Psoas muscle (tissue), 8 donors: ENCODE data around the gene LAMB3. TPM values are rescaled to one million over a fixed set of nuclear protein-coding genes. Genes with fewer than 3 reads are reported as not detected.

Experiments used
- ATAC-seq, 4 donors: fragments of 200-7000 bp; cut with Tn5 transposase; one replicate each; pipeline ENCODE4 v1.9.1; 2020; ENCODE audit warnings: moderate library complexity in 3 of 4, mild to moderate bottlenecking in 2 of 4
- DNase-seq, 2 donors: peaks; one replicate each; pipeline ENCODE4 v3.0.0-alpha.2; 2020
- H3K27ac ChIP-seq: fragments of 200-600 bp; one replicate; pipeline ENCODE4 v1.8.0; 2022
- H3K27me3 ChIP-seq, 3 donors: fragments of 200-600 bp in 1 of 3; one replicate each; pipeline versions ENCODE4 v1.6.1 to v1.8.0; 2013 to 2022; ENCODE audit warnings: low read length in 2 of 3, mild to moderate bottlenecking in 2 of 3, moderate library complexity in 1 of 3; ENCODE audit not compliant: insufficient read depth in 3 of 3
- H3K36me3 ChIP-seq, 2 donors: fragments of 200-600 bp in 1 of 2; one replicate each; pipeline versions ENCODE4 v1.6.1 to v1.8.0; 2013 to 2022; ENCODE audit warnings: low read depth in 1 of 2, mild to moderate bottlenecking in 1 of 2, moderate library complexity in 1 of 2; ENCODE audit not compliant: insufficient read depth in 1 of 2
- H3K4me1 ChIP-seq: fragments of 200-600 bp; one replicate; pipeline ENCODE4 v1.8.0; 2022
- H3K4me3 ChIP-seq: fragments of 200-600 bp; one replicate; pipeline ENCODE4 v1.8.0; 2022; ENCODE audit warnings: mild to moderate bottlenecking
- H3K9me3 ChIP-seq: fragments of 200-600 bp; one replicate; pipeline ENCODE4 v1.8.0; 2022
- WGBS, 3 donors: extraction: QIAGEN DNeasy Blood & Tissue Kit; methylation state at CpG; one replicate each; pipeline versions ENCODE4 v1.1.6 to v1.1.7; 2013; 5-methylcytosine and 5-hydroxymethylcytosine counted together
- intact Hi-C, 2 donors: fragments of 100-400 bp; cut with DNase I; formaldehyde crosslinking; loops; one replicate each; pipeline versions ENCODE4 v1.11.0 to v1.14.2; 2022
- polyA plus RNA-seq, 3 donors: library from polyadenylated mRNA; stranded (reverse); fragments of 200-250 nt; gene quantifications; one replicate each; pipeline ENCODE4 v1.2.3, GENCODE V29; 2013
- total RNA-seq, 4 donors: library from RNA; stranded (reverse); fragmentation: NEBNext Ultra II Directional in 2 of 4; extraction: Animal tissue kit (Norgen Biotek cat#: 25700) in 2 of 4; gene quantifications; one replicate each; pipeline versions ENCODE4 v1.2.1 to v1.2.4, GENCODE V29; 2021 to 2023
- TF ChIP-seq, protein P1 (sequence below): fragments of 200-600 bp; IDR thresholded peaks from one replicate; pipeline ENCODE4 v1.8.0; 2022; ENCODE audit warnings: antibody characterized with exemption
- donor health status: healthy with polysubstance abuse.
- donor health status: DM: no; HTN: no; CAD: no; lungs with moderate emphysema.
- donor health status: Bipolar disorder and iron deficiency.
- donor health status: healthy.
- donor health status: DM: yes; HTN: yes; CAD: no.
- donor health status: DM: no; HTN: no; CAD: no.
- donor health status: DM: no; HTN: no; CAD: no.
- donor health status: DM: yes; HTN: yes; CAD: no.

LAMB3 gene
- total and polyA plus RNA-seq, 7 donors: 0.88 to 2.7 (median 2.0) TPM

DNA sequence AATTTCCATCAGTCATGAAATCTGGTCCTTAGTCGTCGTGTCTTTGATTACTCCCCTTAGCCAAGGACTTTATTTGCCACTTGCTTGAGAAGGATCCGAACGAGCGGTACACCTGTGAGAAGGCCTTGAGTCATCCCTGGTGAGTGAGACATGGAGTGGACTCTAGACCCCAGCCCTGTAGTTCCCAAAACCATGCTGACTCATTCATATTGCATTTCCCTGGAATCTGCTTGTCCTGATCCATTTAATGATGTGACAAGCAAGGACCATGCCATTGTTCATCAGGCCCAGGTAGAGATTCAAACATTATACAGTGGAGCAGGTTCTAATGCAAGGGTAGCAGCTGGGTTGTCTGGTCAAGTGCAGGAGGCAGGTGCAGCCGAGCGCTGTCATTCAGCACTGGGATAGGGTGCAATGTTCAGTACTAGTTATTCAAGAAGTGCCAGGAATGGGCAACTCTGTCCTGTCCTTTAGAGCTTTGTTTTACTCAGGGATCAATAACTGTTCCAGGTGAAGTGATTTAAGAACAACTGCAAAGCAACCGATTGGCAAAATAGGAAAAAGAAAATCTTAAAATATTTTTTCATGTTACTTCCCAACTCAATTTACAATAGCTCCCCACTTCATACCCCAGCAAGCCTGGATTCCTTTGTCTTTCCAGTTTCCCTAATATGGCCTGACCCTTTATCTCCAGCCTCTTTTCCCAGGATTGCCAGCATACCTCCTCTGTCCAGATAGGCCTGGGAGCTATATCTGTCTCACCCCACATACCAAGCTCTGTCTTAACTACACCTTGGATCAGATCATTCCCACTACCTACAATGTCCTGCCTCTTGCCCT lies 42.2 kb downstream of the LAMB3 start:
- ATAC-seq: no peak
- 82 to 95% (median 85%) methylated on average over 8 of the region's 8 CpGs for WGBS, 3 donors

GRCh38 chr1:209609041-209609790 lies 43.0 kb downstream of the LAMB3 start:
- H3K27ac ChIP-seq: no peak overlapping the region
- H3K4me3 ChIP-seq: no peak overlapping the region
- intact Hi-C loops: no loop called here
- no peaks in the 10 kb centered on the region for H3K27me3 ChIP-seq
- ATAC-seq (peak in 1 of 4 donors; percentile 25), DNase-seq (no peak)
- whole genome bisulfite sequencing, 3 donors: 56 to 77% (median 63%) methylated on average over 9 of the region's 9 CpGs
- H3K9me3 ChIP-seq: no peaks in the 10 kb centered on the region
- TF ChIP-seq, protein P1, sequence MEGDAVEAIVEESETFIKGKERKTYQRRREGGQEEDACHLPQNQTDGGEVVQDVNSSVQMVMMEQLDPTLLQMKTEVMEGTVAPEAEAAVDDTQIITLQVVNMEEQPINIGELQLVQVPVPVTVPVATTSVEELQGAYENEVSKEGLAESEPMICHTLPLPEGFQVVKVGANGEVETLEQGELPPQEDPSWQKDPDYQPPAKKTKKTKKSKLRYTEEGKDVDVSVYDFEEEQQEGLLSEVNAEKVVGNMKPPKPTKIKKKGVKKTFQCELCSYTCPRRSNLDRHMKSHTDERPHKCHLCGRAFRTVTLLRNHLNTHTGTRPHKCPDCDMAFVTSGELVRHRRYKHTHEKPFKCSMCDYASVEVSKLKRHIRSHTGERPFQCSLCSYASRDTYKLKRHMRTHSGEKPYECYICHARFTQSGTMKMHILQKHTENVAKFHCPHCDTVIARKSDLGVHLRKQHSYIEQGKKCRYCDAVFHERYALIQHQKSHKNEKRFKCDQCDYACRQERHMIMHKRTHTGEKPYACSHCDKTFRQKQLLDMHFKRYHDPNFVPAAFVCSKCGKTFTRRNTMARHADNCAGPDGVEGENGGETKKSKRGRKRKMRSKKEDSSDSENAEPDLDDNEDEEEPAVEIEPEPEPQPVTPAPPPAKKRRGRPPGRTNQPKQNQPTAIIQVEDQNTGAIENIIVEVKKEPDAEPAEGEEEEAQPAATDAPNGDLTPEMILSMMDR: no peak
- no peaks in the 10 kb centered on the region for H3K36me3 ChIP-seq
- H3K4me1 ChIP-seq: peaks cover 9% of the 10 kb centered on the region

More for the DNA sequence above, 42.2 kb downstream of the LAMB3 start:
- Histone ChIP-seq H3K27me3 (no peaks in the 10 kb centered on the region), H3K4me3 (no peak overlapping the region), H3K36me3 (peaks cover 0 to 3% of the 10 kb centered on the region in 2 donors), H3K9me3 (no peaks in the 10 kb centered on the region), H3K27ac (no peak overlapping the region), H3K4me1 (peaks cover 9% of the 10 kb centered on the region)
- intact Hi-C loops: no loop called here
- TF ChIP-seq, protein P1: no peak
- DNase-seq: no peak

DNA sequence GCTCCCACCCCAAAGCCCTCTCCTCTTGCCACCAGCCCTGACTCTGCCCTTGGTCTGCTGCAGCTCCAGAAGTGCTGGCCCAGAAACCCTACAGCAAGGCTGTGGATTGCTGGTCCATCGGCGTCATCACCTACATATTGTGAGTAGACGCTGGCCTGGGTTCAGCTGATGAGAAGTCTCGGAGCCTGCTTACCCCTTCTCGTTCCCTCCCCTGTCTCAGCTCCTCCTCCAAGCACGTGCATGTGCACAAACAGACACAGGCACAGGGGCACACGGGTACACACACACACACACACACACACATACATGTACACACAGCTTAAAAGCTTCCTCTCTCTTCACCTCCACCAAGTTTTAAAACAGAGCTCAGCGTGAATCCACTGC lies 44.4 kb downstream of the LAMB3 start:
- no peak overlapping the region for H3K4me3 ChIP-seq
- ATAC-seq: no peak
- no peak for DNase-seq
- H3K27me3 ChIP-seq: no peaks in the 10 kb centered on the region
- peaks cover 9% of the 10 kb centered on the region for H3K4me1 ChIP-seq
- no peaks in the 10 kb centered on the region for H3K9me3 ChIP-seq
- no peaks in the 10 kb centered on the region for H3K36me3 ChIP-seq
- H3K27ac ChIP-seq: no peak overlapping the region
- TF ChIP-seq, protein P1: no peak
- intact Hi-C loops: no loop called here
- WGBS, 3 donors: 86 to 88% (median 87%) methylated on average over 8 of the region's 8 CpGs

DNA sequence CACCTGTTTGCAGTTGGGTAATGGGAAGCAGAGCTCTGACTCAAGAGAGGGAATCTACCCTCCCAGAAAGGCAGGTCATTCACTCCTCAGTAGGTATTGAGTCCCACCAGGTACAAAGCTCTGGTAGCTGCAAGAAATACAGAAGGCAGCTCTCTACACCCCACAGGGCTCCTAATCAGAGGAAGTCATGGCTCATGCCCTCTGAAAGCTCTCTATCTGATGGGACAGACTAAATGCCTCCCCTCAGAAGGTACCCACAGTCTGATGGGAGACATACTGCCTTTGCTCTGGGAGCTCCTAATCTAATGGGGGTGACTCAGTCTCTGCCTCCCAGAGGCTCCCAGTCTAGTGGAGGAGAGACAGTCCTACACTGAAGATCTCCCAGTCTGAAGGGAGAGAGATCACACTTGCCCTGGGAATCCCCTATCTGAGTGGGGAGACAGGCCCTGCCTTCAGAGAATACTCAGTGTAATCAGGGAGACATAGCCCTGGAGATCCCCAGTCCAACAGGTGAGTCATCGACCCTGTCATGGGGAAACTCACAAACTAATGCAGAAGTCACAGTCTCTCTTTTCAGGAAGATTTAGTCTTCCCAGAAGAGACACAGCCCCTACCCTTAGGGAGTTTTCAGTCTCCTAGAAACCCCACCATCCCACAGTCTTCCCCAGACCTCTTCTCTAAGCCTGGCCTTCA lies 45.0 kb downstream of the LAMB3 start:
- H3K4me3 ChIP-seq: no peak overlapping the region
- H3K9me3 ChIP-seq: no peaks in the 10 kb centered on the region
- H3K27ac ChIP-seq: no peak overlapping the region
- no peak for DNase-seq
- H3K4me1 ChIP-seq: peaks cover 9% of the 10 kb centered on the region
- intact Hi-C loops: no loop called here
- TF ChIP-seq, protein P1: no peak
- H3K27me3 ChIP-seq: no peaks in the 10 kb centered on the region
- 72 to 78% (median 73%) methylated on average over 1 of the region's 1 CpG for WGBS, 3 donors
- no peaks in the 10 kb centered on the region for H3K36me3 ChIP-seq
- ATAC-seq: no peak
